Measurements from ENCODE around the gene IFNK. TPM values are rescaled to one million over a fixed set of nuclear protein-coding genes. Genes with fewer than 3 reads are reported as not detected.

IFNK gene
- total RNA-seq, 1 donor from 2014 or later, result not detected

GRCh38 chr9:27561685-27562084, 37.6 kb downstream of the IFNK start:
- Mint-ChIP-seq H3K4me1 (ENCODE audit: low read depth, unreplicated experiment) (no peaks in the 10 kb centered on the region), H3K27me3 (ENCODE audit: unreplicated experiment) (no peaks in the 10 kb centered on the region), H3K9me3 (ENCODE audit: unreplicated experiment) (no peaks in the 10 kb centered on the region), H3K27ac (ENCODE audit: unreplicated experiment) (no peak overlapping the region), H3K4me3 (ENCODE audit: unreplicated experiment) (no peak overlapping the region), H3K36me3 (ENCODE audit: unreplicated experiment) (no peaks in the 10 kb centered on the region)
- no peak for TF ChIP-seq CTCF (IDR thresholded peaks at IDR 0.05; ENCODE audit: partially characterized antibody, unreplicated experiment)
- no peak for DNase-seq

GRCh38 chr9:27563738-27564430, 39.8 kb downstream of the IFNK start:
- DNase-seq, result no peak
- H3K36me3 Mint-ChIP-seq (ENCODE audit: unreplicated experiment), result no peaks in the 10 kb centered on the region
- peaks cover 4% of the 10 kb centered on the region for H3K4me1 Mint-ChIP-seq (ENCODE audit: low read depth, unreplicated experiment)
- no peaks in the 10 kb centered on the region for H3K9me3 Mint-ChIP-seq (ENCODE audit: unreplicated experiment)
- H3K27me3 Mint-ChIP-seq (ENCODE audit: unreplicated experiment), result no peaks in the 10 kb centered on the region
- H3K27ac Mint-ChIP-seq (ENCODE audit: unreplicated experiment), result no peak overlapping the region
- no peak for TF ChIP-seq CTCF (IDR thresholded peaks at IDR 0.05; ENCODE audit: partially characterized antibody, unreplicated experiment)
- H3K4me3 Mint-ChIP-seq (ENCODE audit: unreplicated experiment), result no peak overlapping the region

- Mint-ChIP-seq H3K9me3 (ENCODE audit: unreplicated experiment) (no peaks in the 10 kb centered on the region), H3K27ac (ENCODE audit: unreplicated experiment) (no peak overlapping the region), H3K4me3 (ENCODE audit: unreplicated experiment) (no peak overlapping the region), H3K4me1 (ENCODE audit: low read depth, unreplicated experiment) (peaks cover 4% of the 10 kb centered on the region), H3K36me3 (ENCODE audit: unreplicated experiment) (no peaks in the 10 kb centered on the region), H3K27me3 (ENCODE audit: unreplicated experiment) (no peaks in the 10 kb centered on the region)
- DNase-seq, result no peak
- no peak for TF ChIP-seq CTCF (IDR thresholded peaks at IDR 0.05; ENCODE audit: partially characterized antibody, unreplicated experiment)
Measured at GRCh38 chr9:27564670-27565069, 40.6 kb downstream of the IFNK start.

- DNase-seq, result no peak
- Mint-ChIP-seq H3K4me3 (ENCODE audit: unreplicated experiment) (no peak overlapping the region), H3K27me3 (ENCODE audit: unreplicated experiment) (no peaks in the 10 kb centered on the region), H3K36me3 (ENCODE audit: unreplicated experiment) (no peaks in the 10 kb centered on the region), H3K9me3 (ENCODE audit: unreplicated experiment) (no peaks in the 10 kb centered on the region), H3K27ac (ENCODE audit: unreplicated experiment) (no peak overlapping the region), H3K4me1 (ENCODE audit: low read depth, unreplicated experiment) (peaks cover 4% of the 10 kb centered on the region)
- TF ChIP-seq CTCF (IDR thresholded peaks at IDR 0.05; ENCODE audit: partially characterized antibody, unreplicated experiment), result no peak
Measured at GRCh38 chr9:27565696-27566095, 41.6 kb downstream of the IFNK start.

GRCh38 chr9:27566118-27566517, 42.0 kb downstream of the IFNK start:
- no peaks in the 10 kb centered on the region for H3K9me3 Mint-ChIP-seq (ENCODE audit: unreplicated experiment)
- H3K27ac Mint-ChIP-seq (ENCODE audit: unreplicated experiment), result no peak overlapping the region
- peaks cover 8% of the 10 kb centered on the region for H3K4me1 Mint-ChIP-seq (ENCODE audit: low read depth, unreplicated experiment)
- H3K27me3 Mint-ChIP-seq (ENCODE audit: unreplicated experiment), result no peaks in the 10 kb centered on the region
- H3K4me3 Mint-ChIP-seq (ENCODE audit: unreplicated experiment), result no peak overlapping the region
- no peak for TF ChIP-seq CTCF (IDR thresholded peaks at IDR 0.05; ENCODE audit: partially characterized antibody, unreplicated experiment)
- DNase-seq, result no peak
- H3K36me3 Mint-ChIP-seq (ENCODE audit: unreplicated experiment), result no peaks in the 10 kb centered on the region
